Measurements from ENCODE around the gene AMBRA1.

AMBRA1 gene

DNA sequence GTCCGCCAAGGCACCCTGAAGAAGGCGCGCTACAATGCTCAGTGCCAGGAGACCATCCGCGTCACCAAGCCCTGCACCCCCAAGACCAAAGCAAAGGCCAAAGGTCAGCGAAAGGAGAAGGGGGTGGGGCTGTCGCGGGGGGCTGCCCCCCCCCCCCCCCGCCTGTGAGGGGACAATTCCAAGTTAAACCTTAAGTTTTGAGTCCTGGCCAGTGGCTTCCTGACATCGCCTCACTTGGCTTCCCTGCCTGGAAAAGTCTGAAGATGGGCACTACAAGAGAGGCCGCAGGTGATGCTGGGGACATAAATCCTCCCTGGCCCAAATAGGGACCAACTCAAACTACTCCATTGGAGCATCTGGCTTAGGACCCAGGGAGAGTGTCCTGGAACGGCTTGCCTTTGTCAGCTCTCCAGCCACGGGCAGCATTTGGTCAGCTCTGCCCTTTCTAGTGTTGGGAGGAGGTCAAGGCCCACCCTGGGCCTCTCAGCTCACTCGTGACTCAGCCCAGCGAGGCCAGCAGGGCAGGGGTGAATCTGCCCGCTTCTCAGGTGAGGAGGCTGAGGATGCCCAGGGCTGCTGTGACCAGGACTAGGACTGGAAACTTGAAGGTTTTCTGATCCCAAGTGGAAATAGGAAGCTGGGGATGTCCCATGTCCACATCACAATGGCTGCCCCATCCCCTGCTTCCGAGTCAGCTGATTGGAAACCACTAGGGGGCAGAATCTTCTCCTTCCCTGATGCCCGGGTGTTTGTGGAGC, 211.0 kb downstream of the AMBRA1 start:
- Histone ChIP-seq H3K9me3 (ENCODE audit: insufficient read depth, low read length) (no peaks in the 10 kb centered on the region), H3K4me3 (ENCODE audit: insufficient read depth, low read length, poor library complexity, severe bottlenecking) (no peak overlapping the region), H3K27ac (ENCODE audit: low read depth, low read length) (no peak overlapping the region), H4K20me1 (ENCODE audit: low read depth, low read length) (no peaks in the 10 kb centered on the region), H3K9me2 (replicated peaks; ENCODE audit: insufficient read depth, low read length) (no peaks in the 10 kb centered on the region), H3K79me2 (ENCODE audit: insufficient read depth, low read length) (no peaks in the 10 kb centered on the region), H2AFZ (ENCODE audit: low read depth, low read length, severe bottlenecking) (no peak overlapping the region), H3K4me2 (ENCODE audit: low read depth, low read length, poor library complexity, severe bottlenecking) (no peak overlapping the region), H3F3A (ENCODE audit: insufficient read depth) (no peaks in the 10 kb centered on the region), H3K36me3 (ENCODE audit: low read length) (no peaks in the 10 kb centered on the region), H3K9ac (ENCODE audit: low read length) (no peak overlapping the region), H3K27me3 (ENCODE audit: low read length) (no peaks in the 10 kb centered on the region)
- no peak for TF ChIP-seq EZH2phosphoT487 (conservative IDR thresholded peaks at IDR 0.05; ENCODE audit: low read length)
- TF ChIP-seq, protein P1, sequence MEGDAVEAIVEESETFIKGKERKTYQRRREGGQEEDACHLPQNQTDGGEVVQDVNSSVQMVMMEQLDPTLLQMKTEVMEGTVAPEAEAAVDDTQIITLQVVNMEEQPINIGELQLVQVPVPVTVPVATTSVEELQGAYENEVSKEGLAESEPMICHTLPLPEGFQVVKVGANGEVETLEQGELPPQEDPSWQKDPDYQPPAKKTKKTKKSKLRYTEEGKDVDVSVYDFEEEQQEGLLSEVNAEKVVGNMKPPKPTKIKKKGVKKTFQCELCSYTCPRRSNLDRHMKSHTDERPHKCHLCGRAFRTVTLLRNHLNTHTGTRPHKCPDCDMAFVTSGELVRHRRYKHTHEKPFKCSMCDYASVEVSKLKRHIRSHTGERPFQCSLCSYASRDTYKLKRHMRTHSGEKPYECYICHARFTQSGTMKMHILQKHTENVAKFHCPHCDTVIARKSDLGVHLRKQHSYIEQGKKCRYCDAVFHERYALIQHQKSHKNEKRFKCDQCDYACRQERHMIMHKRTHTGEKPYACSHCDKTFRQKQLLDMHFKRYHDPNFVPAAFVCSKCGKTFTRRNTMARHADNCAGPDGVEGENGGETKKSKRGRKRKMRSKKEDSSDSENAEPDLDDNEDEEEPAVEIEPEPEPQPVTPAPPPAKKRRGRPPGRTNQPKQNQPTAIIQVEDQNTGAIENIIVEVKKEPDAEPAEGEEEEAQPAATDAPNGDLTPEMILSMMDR (IDR thresholded peaks at IDR 0.05; ENCODE audit: insufficient read depth, low read length, poor library complexity, severe bottlenecking), result peak; percentile 37

DNA sequence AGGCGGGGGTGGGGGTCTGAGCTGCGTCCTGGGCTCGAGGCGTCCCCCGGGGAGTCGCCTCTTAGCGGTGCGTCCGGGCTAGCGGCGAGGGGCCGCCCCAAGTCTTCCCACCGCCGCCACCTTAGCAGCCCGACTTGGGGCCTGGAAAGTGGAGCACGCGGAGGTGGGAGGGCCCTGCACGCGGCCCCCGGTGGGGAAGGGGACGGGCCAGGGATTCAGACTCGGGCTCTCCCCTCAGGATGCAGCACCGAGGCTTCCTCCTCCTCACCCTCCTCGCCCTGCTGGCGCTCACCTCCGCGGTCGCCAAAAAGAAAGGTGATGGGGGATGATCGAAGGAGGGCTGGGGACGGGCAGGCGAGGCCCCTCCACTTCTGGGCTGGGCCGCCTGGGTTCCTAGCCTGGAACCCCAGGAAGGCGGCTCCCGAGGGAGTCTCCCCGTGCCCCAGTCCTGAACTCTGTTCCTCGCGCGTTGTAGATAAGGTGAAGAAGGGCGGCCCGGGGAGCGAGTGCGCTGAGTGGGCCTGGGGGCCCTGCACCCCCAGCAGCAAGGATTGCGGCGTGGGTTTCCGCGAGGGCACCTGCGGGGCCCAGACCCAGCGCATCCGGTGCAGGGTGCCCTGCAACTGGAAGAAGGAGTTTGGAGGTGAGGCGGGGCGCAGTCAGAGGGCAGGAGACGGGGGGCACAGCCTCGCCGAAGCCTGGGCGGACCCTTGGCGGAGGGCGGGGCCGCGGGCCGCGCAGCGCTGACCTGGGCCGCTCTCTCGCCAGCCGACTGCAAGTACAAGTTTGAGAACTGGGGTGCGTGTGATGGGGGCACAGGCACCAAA, 211.8 kb downstream of the AMBRA1 start:
- H3K4me2 ChIP-seq (ENCODE audit: low read depth, low read length, poor library complexity, severe bottlenecking), result no peak overlapping the region
- H3K4me3 ChIP-seq (ENCODE audit: insufficient read depth, low read length, poor library complexity, severe bottlenecking), result no peak overlapping the region
- no peak for TF ChIP-seq EZH2phosphoT487 (conservative IDR thresholded peaks at IDR 0.05; ENCODE audit: low read length)
- TF ChIP-seq, protein P1 (IDR thresholded peaks at IDR 0.05; ENCODE audit: insufficient read depth, low read length, poor library complexity, severe bottlenecking), result no peak
- H3K36me3 ChIP-seq (ENCODE audit: low read length), result no peaks in the 10 kb centered on the region
- no peak overlapping the region for H3K27ac ChIP-seq (ENCODE audit: low read depth, low read length)
- H3K27me3 ChIP-seq (ENCODE audit: low read length), result no peaks in the 10 kb centered on the region
- no peak overlapping the region for H2AFZ ChIP-seq (ENCODE audit: low read depth, low read length, severe bottlenecking)
- no peak overlapping the region for H3K9ac ChIP-seq (ENCODE audit: low read length)
- H3K9me2 ChIP-seq (replicated peaks; ENCODE audit: insufficient read depth, low read length), result no peaks in the 10 kb centered on the region
- no peaks in the 10 kb centered on the region for H3K79me2 ChIP-seq (ENCODE audit: insufficient read depth, low read length)
- H3F3A ChIP-seq (ENCODE audit: insufficient read depth), result no peaks in the 10 kb centered on the region
- no peaks in the 10 kb centered on the region for H3K9me3 ChIP-seq (ENCODE audit: insufficient read depth, low read length)
- H4K20me1 ChIP-seq (ENCODE audit: low read depth, low read length), result no peaks in the 10 kb centered on the region

DNA sequence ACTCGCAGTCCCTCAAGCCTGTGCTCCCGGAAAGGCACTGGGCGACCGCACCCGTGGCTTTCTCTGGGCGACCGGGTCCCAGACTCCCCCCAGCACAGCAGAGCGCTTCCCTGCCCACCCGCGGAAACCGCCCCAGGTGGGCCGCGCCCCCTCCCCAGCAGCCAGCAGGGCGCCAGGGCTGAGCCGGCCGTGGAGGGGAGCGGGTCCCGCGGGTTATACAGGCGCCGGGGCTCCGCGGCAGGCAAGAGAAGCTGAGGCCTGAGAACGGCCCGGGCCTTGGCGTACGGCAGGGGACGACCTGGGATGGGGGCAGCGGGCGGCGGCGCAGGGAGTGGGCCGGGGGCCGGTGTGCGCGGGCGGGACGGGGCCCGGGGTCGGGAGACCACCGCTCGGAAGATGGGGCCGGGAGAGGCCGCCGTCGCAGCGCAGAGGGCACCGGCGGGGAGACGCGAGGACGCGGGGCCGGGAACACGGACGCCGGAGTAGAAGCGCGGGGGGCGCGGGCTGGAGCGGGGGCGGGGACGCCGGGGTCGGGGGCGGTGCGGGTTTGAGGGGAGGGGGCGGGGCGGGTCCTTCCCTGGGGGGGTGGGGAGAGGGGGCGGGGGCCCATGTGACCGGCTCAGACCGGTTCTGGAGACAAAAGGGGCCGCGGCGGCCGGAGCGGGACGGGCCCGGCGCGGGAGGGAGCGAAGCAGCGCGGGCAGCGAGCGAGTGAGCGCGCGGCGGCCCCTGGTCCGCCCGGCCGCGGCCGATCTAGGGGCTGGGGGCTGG, 212.6 kb downstream of the AMBRA1 start, which contains the start of gene MDK:
Gene MDK, plus strand, starts transcription at position 622 of the 771 bp plus-strand sequence. CDS start 389 bp downstream, outside the sequence.
- Histone ChIP-seq H3K36me3 (ENCODE audit: low read length) (no peaks in the 10 kb centered on the region), H3K9me2 (replicated peaks; ENCODE audit: insufficient read depth, low read length) (no peaks in the 10 kb centered on the region), H3K9ac (ENCODE audit: low read length) (no peak within 1 kb of the TSS), H3K9me3 (ENCODE audit: insufficient read depth, low read length) (no peaks in the 10 kb centered on the region), H3F3A (ENCODE audit: insufficient read depth) (no peaks in the 10 kb centered on the region), H3K27me3 (ENCODE audit: low read length) (no peaks in the 10 kb centered on the region), H3K79me2 (ENCODE audit: insufficient read depth, low read length) (no peaks in the 10 kb centered on the region), H3K27ac (ENCODE audit: low read depth, low read length) (no peak within 1 kb of the TSS), H3K4me2 (ENCODE audit: low read depth, low read length, poor library complexity, severe bottlenecking) (peak within 1 kb of the TSS; percentile 13), H4K20me1 (ENCODE audit: low read depth, low read length) (no peaks in the 10 kb centered on the region), H2AFZ (ENCODE audit: low read depth, low read length, severe bottlenecking) (no peak within 1 kb of the TSS), H3K4me3 (ENCODE audit: insufficient read depth, low read length, poor library complexity, severe bottlenecking) (no peak within 1 kb of the TSS)
- TF ChIP-seq, protein P1 (IDR thresholded peaks at IDR 0.05; ENCODE audit: insufficient read depth, low read length, poor library complexity, severe bottlenecking), result no peak
- TF ChIP-seq EZH2phosphoT487 (conservative IDR thresholded peaks at IDR 0.05; ENCODE audit: low read length), result no peak
